Natural killer cell treated with Interleukin-12 subunit alpha and Interleukin-12 subunit beta and Interleukin-15 and Interleukin-18, amount 100 ng/mL, for 72 hours (primary cell): Measurements from ENCODE around the gene TMEM239. TPM values are rescaled to one million over a fixed set of nuclear protein-coding genes. Genes with fewer than 3 reads are reported as not detected.

Source experiments
- ATAC-seq, 2 donors: fragments of 150-1000 bp; cut with Tn5 transposase in 1 of 2; sonication (Bioruptor Pico), chemical (Tn5 transposase) in 1 of 2; 2 replicates each; pipeline ENCODE4 v1.10.0; 2021
- DNase-seq: peaks from one replicate; pipeline ENCODE4 v3.0.0; 2022; ENCODE audit warnings: low spot score
- H3K27ac Mint-ChIP-seq, 2 donors: 1 replicate in 1 of 2; 2 replicates in 1 of 2; pipeline ENCODE4 v1.8.0; 2022; ENCODE audit warnings: mixed read lengths in 2 of 2, mild to moderate bottlenecking in 1 of 2, moderate library complexity in 1 of 2
- H3K27me3 Mint-ChIP-seq, 2 donors: 1 replicate in 1 of 2; 2 replicates in 1 of 2; pipeline ENCODE4 v1.8.0; 2022; ENCODE audit warnings: mixed read lengths in 2 of 2
- H3K36me3 Mint-ChIP-seq: one replicate; pipeline ENCODE4 v1.8.0; 2022; ENCODE audit warnings: mixed read lengths
- H3K4me1 Mint-ChIP-seq, 2 donors: 1 replicate in 1 of 2; 2 replicates in 1 of 2; pipeline ENCODE4 v1.8.0; 2022; ENCODE audit warnings: low read depth in 2 of 2, mixed read lengths in 2 of 2, mild to moderate bottlenecking in 1 of 2
- H3K4me3 Mint-ChIP-seq: one replicate; pipeline ENCODE4 v1.8.0; 2022; ENCODE audit warnings: mixed read lengths
- H3K9me3 Mint-ChIP-seq: 2 replicates; pipeline ENCODE4 v1.8.0; 2022; ENCODE audit warnings: mixed read lengths
- total RNA-seq, 2 donors: library from RNA; stranded (reverse); gene quantifications; one replicate each; pipeline ENCODE4 v1.2.3, GENCODE V29; 2022

The TMEM239 gene
- total RNA-seq, 2 donors from 2014 or later, result not detected

GRCh38 chr20:2864626-2865025 lies 48.5 kb downstream of the TMEM239 start:
- Mint-ChIP-seq H3K27ac (peak overlapping the region in 1 of 2 donors; percentile 73), H3K4me3 (no peak overlapping the region), H3K4me1 (peaks cover 36 to 55% of the 10 kb centered on the region in 2 donors), H3K27me3 (no peaks in the 10 kb centered on the region), H3K36me3 (no peaks in the 10 kb centered on the region), H3K9me3 (no peaks in the 10 kb centered on the region)
- ATAC-seq, result no peak
- no peak for DNase-seq

GRCh38 chr20:2865101-2865500 lies 48.9 kb downstream of the TMEM239 start:
- no peak for ATAC-seq
- Mint-ChIP-seq H3K36me3 (no peaks in the 10 kb centered on the region), H3K27me3 (no peaks in the 10 kb centered on the region), H3K27ac (peak overlapping the region; percentile 59 to 73), H3K4me3 (peak overlapping the region; percentile 32), H3K4me1 (peaks cover 36 to 51% of the 10 kb centered on the region in 2 donors), H3K9me3 (no peaks in the 10 kb centered on the region)
- no peak for DNase-seq

- Mint-ChIP-seq H3K27ac (peak overlapping the region; percentile 59 to 73), H3K9me3 (no peaks in the 10 kb centered on the region), H3K36me3 (no peaks in the 10 kb centered on the region), H3K27me3 (no peaks in the 10 kb centered on the region), H3K4me1 (peaks cover 41 to 55% of the 10 kb centered on the region in 2 donors), H3K4me3 (peak overlapping the region; percentile 32)
- DNase-seq (no peak), ATAC-seq (peak; percentile 50 to 69)
Measured at GRCh38 chr20:2865630-2866029, 49.5 kb downstream of the TMEM239 start.

DNA sequence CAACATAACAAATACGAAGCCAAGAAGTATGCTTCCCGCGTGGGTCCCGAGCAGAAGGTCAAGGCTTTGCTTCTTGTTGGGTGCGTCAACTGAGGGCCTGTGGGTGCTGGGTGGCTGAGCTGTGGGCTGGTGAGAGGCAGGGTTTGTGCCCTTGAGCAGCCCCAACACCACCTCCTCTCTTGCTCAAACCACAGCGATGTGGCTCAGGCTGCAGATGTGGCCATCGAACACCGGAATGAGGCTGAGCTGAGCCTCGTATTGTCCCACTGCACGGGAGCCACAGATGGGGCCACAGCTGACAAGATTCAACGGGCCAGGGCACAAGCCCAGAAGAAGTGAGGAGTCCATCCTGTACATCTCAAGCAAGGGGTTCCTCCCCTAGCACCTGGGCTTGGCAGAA lies 50.1 kb downstream of the TMEM239 start:
- Mint-ChIP-seq H3K27me3 (no peaks in the 10 kb centered on the region), H3K4me3 (peak overlapping the region; percentile 32), H3K36me3 (no peaks in the 10 kb centered on the region), H3K27ac (peak overlapping the region; percentile 59 to 73), H3K9me3 (no peaks in the 10 kb centered on the region), H3K4me1 (peaks cover 47 to 59% of the 10 kb centered on the region in 2 donors)
- ATAC-seq (peak; percentile 72 to 82), DNase-seq (no peak)

- no peak overlapping the region for H3K4me3 Mint-ChIP-seq
- ATAC-seq (no peak), DNase-seq (no peak)
- H3K4me1 Mint-ChIP-seq, result peaks cover 54 to 59% of the 10 kb centered on the region in 2 donors
- no peaks in the 10 kb centered on the region for H3K27me3 Mint-ChIP-seq
- no peaks in the 10 kb centered on the region for H3K9me3 Mint-ChIP-seq
- H3K36me3 Mint-ChIP-seq, result no peaks in the 10 kb centered on the region
- peak overlapping the region in 1 of 2 donors; percentile 82 for H3K27ac Mint-ChIP-seq
Measured at GRCh38 chr20:2867081-2867864, 51.1 kb downstream of the TMEM239 start.

Other genes with a start within 250 kb of the TMEM239 start
- gene NOP56, start 163.7 kb upstream of the TMEM239 start, total RNA-seq, result 100 to 1,000 TPM; 424 to 981 TPM
- 100 to 1,000 TPM; 114 to 120 TPM for gene IDH3B, start 152.1 kb upstream of the TMEM239 start, total RNA-seq
- 10 to 100 TPM; 14.8 to 31.4 TPM for gene EBF4, start 123.6 kb upstream of the TMEM239 start, total RNA-seq
- gene CPXM1, start 15.7 kb upstream of the TMEM239 start, total RNA-seq, result 10 to 100 TPM; 47.8 to 53.5 TPM
- gene C20orf141, start 1.4 kb upstream of the TMEM239 start, total RNA-seq, result not detected
- gene PCED1A, start 24.3 kb downstream of the TMEM239 start, total RNA-seq, result 10 to 100 TPM; 53.8 to 62.6 TPM
- 100 to 1,000 TPM in 1 of 2 donors, 10 to 100 TPM in 1; 88.0 to 101 TPM for gene VPS16, start 24.4 kb downstream of the TMEM239 start, total RNA-seq
- gene PTPRA, start 57.1 kb downstream of the TMEM239 start, total RNA-seq, result 10 to 100 TPM; 50.4 to 76.0 TPM
- gene GNRH2, start 227.3 kb downstream of the TMEM239 start, total RNA-seq, result 1 to 10 TPM; 2.1 to 3.2 TPM
- gene MRPS26, start 229.7 kb downstream of the TMEM239 start, total RNA-seq, result 10 to 100 TPM; 31.2 to 56.6 TPM